Activated CD4-positive, alpha-beta T cell treated with anti-CD3 and anti-CD28 coated beads, Interleukin-2, Interleukin-6, amounts not matched to agents 100 ng/mL and 50 ng/mL, durations not matched to agents 16 hours and 8 hours (primary cell): ENCODE data around the gene CCDC78.

ENCODE experiments used
- DNase-seq: peaks from one replicate; pipeline ENCODE4 v3.0.0-alpha.2; 2020

Gene CCDC78

GRCh38 chr16:726438-727290 is at the start of gene CCDC78, which contains the start of gene HAGHL:
CCDC78 (minus strand) TSS chr16:726443; CDS start chr16:726367, 76 bp downstream.
HAGHL (plus strand) TSS chr16:727106; CDS start chr16:727510, 404 bp downstream.
- peak; percentile 71 for DNase-seq

GRCh38 chr16:775236-775796 is 49.1 kb upstream of the CCDC78 start:
- DNase-seq: no peak

GRCh38 chr16:774086-775001 is 48.1 kb upstream of the CCDC78 start:
- DNase-seq: no peak

GRCh38 chr16:772959-773358 is 46.7 kb upstream of the CCDC78 start:
- no peak for DNase-seq

- DNase-seq: no peak
Observed at GRCh38 chr16:770411-770810, 44.2 kb upstream of the CCDC78 start.

- DNase-seq: no peak
Observed at GRCh38 chr16:769934-770333, 43.7 kb upstream of the CCDC78 start.

- DNase-seq: no peak
Observed at GRCh38 chr16:769184-769784, 43.0 kb upstream of the CCDC78 start.

GRCh38 chr16:768428-768827 is 42.2 kb upstream of the CCDC78 start:
- DNase-seq: no peak

- no peak for DNase-seq
Observed at GRCh38 chr16:767743-768235, 41.5 kb upstream of the CCDC78 start.

GRCh38 chr16:766820-767640 is 40.8 kb upstream of the CCDC78 start:
- no peak for DNase-seq

GRCh38 chr16:766008-766819 is 40.0 kb upstream of the CCDC78 start:
- no peak for DNase-seq

- no peak for DNase-seq
Observed at GRCh38 chr16:765488-765865, 39.2 kb upstream of the CCDC78 start.

- no peak for DNase-seq
Observed at GRCh38 chr16:764848-765487, 38.7 kb upstream of the CCDC78 start.

GRCh38 chr16:764184-764750 is 38.0 kb upstream of the CCDC78 start:
- DNase-seq: no peak

- no peak for DNase-seq
Observed at GRCh38 chr16:763369-764183, 37.3 kb upstream of the CCDC78 start.

GRCh38 chr16:762595-763268 is 36.5 kb upstream of the CCDC78 start:
- DNase-seq: no peak

- DNase-seq: no peak
Observed at GRCh38 chr16:761625-762513, 35.6 kb upstream of the CCDC78 start.
